IPS-NIHi11 (cell line): Measurements from ENCODE around the gene PRSS53.
A peak's percentile ranks its signal among the peaks of the same experiment; 100 is the strongest.

Source experiments
- DNase-seq: peaks from one replicate; pipeline ENCODE4 v3.0.0; 2012; ENCODE audit warnings: mixed read lengths, low spot score

PRSS53 gene

DNA sequence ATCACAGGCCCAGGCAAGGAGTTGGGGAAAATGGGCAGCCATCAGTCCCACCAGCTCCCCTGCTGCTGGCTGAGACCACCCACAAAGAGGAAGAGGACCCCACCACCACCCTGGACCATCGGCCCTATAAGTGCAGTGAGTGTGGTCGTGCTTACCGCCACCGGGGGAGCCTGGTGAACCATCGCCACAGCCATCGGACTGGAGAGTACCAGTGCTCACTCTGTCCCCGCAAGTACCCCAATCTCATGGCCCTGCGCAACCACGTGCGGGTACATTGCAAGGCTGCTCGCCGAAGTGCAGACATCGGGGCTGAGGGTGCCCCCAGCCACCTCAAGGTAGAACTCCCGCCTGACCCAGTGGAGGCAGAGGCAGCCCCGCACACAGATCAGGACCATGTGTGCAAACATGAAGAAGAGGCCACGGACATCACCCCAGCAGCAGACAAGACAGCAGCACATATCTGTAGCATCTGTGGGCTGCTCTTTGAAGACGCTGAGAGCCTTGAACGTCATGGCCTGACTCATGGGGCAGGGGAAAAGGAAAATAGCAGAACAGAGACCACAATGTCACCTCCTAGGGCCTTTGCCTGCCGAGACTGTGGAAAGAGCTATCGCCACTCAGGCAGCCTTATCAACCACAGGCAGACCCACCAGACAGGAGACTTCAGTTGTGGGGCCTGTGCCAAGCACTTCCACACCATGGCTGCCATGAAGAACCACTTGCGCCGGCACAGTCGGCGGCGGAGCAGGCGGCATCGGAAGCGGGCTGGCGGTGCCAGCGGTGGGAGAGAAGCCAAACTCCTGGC, 10.9 kb downstream of the PRSS53 start:
- DNase-seq, result no peak

DNA sequence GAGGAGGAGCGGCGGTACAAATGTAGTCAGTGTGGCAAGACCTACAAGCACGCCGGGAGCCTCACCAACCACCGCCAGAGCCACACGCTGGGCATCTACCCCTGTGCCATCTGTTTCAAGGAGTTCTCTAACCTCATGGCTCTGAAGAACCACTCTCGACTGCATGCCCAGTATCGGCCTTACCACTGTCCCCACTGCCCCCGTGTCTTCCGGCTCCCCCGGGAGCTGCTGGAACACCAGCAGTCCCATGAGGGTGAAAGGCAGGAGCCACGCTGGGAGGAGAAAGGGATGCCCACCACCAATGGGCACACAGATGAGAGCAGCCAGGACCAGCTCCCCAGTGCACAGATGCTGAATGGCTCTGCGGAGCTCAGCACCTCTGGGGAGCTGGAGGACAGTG, 11.7 kb downstream of the PRSS53 start:
- no peak for DNase-seq

DNA sequence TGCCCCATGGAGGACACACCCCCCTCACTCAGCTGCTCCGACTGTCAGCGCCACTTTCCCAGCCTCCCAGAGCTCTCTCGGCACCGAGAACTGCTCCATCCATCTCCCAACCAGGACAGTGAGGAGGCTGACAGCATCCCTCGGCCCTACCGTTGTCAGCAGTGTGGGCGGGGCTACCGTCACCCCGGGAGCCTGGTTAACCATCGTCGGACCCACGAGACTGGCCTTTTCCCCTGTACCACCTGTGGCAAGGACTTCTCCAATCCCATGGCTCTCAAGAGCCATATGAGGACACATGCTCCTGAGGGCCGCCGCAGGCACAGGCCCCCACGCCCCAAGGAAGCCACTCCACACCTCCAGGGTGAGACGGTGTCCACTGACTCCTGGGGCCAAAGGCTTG, 12.4 kb downstream of the PRSS53 start:
- no peak for DNase-seq

DNA sequence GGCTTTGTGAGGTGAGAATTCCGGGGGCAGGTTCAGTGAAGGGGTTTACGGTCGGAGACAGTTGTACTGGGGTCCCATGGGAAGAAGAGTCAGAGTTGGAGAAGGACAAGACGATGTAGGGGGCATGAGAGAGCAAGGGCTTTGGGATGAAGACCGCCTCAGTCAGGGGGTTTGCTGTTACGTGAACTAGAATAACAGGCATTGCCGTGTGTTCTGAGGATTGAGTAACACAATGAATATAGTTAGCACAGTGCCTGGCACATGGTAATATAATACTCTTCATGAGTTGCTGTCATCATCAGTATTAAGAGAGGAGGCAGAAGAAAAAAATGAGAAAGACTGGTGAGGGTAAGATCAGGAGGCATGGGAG, 13.9 kb downstream of the PRSS53 start:
- DNase-seq, result no peak

DNA sequence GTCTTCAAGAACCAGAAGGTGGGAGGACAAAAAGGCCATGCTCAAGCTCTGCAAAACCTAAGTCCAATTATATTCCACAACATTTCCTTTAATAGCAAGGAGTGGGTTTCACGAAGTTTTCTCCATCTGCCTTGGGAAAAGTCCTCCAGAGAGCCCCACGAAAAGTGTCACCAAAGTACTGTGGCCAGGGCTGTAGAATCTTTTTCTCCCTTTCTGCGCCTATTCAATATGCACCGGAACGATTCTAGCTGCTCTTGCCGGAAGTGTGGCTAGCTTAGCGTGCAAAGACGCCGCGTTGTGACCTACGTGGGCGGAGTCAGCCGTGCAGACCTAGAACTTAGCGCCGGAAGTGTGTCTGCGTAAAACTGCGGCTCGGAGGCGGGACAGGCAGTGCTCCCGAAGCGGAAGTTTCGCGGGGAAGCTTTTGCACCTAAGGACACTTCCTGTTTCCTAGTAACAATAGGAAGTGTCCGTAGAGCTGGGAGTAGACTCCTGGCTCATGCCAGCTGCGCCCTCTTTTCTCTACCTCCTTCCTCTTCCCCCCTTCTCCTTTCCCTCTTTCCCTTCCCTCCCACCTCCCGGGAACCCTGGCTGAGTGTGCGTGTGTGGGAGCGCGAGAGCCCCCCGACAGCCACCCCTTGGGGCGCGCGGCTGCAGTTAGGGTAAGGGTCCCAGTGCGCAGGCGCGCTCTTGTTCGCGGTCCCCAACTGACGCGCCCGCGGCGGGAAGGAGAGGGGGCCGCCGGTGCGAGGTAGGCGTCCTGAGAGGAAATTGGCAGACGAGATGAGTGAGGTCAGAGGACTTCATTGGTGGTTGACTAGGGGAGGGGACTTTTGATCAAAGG, 14.6 kb downstream of the PRSS53 start, which contains the start of the genes ZNF646 and ZNF668:
ZNF646 (plus strand) TSS at position 453 of the 844 bp plus-strand sequence. CDS start 1,903 bp downstream, outside the sequence.
ZNF668 (minus strand) TSS at position 271 of the 844 bp plus-strand sequence. CDS start 9,781 bp downstream, outside the sequence.
- DNase-seq, result peak; percentile 91

DNA sequence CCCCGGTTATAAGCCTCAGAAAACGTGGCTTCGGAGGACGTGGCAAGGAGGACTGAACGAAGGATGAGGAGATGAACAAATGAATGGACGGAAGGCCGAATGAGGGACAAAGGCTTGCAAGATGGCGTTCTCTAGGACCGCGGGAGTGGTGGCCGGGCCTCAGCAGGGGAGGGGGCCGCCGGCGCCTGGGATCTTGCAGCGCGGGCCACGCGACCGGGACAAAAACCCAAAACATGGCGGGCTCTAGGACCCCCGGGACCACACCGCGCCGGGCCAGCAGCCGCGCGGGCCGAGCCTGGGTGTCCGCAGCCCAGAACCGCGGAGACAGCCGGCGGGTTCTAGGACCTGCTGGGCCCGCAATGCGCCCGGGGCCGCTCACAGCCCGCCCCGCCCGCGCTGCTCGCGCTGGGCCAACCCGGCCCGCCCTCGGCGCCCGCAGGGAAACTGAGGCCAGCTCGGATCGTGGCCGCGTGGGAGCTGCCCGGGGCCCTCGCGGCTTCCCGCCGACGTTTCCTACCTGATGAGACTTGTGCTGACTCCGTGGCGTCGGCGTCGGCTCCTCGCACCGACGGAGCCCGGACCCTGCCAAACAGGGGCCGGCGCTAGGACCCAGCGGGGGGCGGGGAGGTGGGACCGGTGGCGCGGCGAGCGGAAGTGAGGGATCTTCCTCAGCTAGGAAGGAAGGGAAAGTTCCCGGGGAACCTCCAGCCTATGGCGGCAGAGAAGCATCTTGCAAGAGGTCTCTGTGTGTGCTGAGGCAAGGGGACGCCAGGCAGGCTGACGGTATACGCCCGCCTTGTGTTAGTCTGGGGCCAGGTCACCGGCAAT, 15.4 kb downstream of the PRSS53 start:
- DNase-seq, result peak; percentile 96

DNA sequence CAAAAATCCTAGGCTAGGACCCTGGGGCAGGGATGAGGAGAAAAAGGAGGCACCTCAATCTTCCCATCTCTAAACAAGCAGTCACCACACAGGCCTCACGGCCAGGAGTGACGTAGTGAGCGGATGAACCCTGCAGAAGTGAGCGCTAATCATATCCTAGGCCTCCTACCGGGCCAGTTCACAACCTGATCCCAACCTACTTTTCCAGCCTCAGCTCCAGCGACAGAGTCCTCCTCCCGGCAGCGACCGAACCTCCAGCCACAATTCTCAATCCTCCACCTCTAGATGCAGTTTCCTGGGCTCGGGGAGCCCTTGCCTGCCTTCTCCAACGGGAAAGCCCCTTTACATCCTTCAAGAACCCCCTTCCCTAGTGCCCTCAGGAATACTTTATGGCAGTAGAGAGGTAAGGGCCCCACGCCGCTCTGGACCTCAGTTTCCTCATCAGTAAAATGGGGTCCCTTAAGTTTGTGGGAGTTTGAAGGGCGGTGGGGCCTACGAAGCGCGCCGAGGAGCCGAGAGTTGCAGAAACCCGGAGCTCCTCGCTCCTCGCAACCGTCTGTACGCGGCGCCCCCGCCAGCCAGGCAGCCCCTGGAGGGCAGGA, 16.1 kb downstream of the PRSS53 start:
- no peak for DNase-seq

DNA sequence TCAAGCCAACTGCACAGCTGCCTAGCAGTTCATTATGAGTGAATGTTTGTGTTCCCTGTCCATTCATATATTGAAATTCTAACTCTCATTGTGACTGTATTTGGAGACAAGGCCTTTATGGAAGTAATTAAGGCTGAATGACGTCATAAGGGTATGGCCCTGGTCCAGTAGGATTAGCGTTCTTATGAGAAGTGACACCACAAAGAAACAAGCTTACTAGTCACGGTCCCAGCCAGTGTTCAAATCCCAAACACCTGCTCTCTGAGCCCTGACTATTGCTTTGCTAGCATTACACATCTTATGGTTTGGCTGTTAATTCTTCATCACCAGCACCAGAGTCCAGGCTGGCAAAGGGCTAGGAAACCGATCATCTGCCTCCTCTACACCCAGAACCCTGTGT, 16.9 kb downstream of the PRSS53 start:
- DNase-seq, result no peak

DNA sequence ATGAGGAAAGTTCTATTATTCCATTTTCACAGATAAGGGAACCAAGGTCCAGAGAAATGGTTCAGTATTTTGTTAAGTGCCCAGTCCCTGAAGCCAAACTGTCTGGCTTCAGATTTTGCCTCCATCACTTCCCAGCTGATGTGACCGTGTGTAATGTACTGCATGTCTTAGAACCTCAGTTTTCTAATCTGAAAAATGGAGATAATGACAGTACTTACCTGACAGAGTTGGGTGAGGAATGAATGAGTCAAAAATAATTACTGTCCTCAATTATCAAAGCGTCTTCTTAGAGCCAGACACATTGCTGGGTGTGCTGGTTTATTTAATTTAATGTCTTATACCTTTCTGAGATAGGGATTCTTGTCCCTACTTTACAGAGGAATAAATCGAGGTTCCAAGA, 21.4 kb downstream of the PRSS53 start:
- DNase-seq, result no peak

DNA sequence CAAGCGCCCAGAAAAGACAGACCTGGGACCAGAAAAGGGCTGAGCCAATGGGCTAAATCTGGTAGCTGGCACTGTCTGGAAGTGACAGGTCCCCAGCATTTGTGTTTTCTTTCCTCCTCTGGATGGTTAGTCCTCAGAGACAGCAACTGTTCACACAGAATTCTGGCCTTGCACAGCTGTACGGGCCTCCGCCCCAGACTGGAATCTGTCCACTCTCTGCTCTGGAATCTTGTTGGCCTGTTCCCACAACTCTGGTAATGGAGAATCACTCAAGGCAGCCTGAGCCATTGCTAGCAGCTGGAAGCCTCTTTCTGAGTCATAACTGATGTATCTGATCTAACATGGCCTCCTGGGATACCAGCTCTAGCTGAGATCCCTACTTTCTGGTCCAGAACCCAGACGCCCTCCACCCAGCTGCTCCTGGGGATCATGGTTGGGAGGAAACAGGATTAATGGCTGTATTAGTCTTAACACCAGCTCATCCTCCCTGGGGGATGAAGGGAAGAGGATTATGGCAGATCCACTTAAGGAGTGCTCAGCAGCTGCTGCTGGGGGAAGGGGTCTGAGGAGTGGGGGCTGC, 23.8 kb downstream of the PRSS53 start:
- no peak for DNase-seq

DNA sequence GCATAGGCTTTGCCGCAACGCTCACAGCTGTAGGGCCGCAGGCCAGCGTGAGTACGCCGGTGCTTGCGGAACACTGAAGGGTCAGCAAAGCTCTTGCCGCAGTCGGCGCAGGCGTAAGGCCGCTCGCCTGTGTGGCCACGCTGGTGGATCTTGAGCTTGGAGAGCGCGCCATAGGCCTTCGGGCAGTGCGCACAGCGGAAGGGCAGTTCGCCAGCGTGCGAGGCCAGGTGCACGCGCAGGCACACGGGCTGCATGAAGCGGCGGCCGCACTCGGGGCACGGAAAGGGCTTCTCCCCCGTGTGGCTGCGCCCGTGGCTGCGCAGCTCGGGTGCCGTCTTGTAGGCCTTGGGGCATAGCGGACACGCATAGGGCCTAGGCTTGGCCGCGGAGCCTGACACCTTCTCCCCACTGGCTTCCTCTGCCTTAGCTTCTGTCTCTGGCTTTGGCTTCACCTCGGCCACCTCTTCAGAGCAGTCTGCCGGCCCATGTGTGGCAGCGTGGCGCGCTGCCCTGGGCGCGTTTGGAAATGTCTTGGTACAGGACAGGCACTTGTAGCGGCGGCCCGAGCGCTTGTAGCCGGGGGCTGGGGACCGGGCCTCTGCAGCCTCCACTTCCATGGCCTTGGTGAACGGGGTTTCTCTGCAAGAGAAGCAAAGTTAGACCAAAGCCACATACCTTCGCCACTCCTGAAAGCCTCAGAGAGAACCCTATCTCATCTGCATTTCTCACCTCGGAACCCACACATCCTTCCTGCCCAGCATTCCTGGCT, 24.7 kb downstream of the PRSS53 start:
- DNase-seq, result no peak

DNA sequence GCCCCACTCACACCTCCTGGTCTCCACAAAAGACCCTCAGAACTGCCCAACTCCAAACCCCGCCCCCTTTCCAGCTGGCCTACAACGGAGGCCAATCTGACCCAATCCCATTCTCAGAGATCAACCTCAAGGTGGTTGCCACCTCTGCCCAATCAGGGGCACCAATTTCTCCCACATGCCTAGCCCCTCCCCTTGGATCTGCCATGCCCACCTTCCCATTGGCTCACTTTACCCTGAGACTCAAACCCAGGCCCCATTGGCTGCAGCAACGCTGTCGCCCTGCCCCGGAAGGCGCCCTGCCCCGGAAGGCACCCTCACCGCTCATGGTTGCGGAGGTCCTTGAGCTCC, 25.3 kb downstream of the PRSS53 start:
- DNase-seq, result no peak

DNA sequence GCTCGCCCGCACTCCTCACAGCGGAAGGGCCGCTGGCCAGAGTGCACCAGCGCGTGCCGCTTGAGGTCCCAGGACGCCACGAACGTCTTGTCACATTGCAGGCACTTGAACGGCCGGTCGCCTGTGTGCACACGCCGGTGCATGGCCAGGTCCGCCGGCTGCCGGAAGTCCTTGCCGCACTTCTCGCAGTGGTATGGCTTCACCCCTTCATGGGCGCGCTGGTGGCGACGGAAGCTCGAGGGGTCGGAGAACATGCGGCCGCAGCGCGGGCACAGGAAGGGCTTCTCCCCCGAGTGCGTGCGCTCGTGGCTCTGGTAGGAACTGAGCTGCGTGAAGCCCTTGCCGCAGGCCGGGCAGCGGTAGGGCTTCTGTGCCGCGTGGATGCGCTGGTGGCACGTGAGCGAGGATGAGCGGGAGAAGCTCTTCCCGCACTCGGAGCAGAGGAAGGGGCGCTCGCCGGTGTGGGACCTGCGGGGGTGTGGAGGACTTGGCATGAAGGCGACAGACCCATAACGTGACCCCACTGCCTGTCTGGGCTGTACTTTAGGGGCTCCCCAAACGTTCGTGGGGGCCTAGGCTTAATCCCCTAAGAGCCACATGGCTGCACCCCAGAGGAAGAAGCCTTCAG, 26.8 kb downstream of the PRSS53 start:
- DNase-seq, result no peak

DNA sequence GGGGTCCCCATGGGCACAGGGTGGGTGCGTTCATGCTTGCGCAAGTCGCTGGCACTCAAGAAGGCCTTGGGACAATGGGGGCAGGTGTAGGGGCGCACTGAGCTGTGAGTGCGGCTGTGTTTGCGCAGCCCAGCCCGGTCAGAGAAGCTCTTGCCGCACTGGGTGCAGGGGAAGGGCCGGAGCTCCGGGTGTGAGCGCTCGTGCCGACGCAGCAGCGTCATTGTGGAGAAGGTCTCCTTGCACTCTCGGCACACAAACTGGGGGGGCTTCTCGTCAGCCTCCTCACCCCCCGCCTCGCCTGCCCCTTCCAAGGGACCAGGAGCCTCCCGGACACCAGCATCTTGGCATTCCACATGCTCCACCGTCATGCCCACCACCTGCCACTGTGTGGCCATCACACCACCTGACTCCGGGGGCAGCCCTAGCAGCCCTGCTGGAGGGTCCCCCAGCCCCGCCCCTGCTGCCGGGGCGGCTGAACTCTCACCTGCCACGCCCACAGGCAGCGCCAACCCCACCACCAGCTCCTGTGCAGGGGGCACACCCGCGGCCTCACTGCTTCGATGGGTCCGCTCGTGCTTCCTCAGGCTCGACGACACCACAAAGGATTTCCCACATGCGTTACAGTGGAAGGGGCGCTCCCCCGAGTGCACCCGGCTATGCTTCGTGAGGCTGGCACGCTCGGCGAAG, 27.5 kb downstream of the PRSS53 start:
- no peak for DNase-seq

DNA sequence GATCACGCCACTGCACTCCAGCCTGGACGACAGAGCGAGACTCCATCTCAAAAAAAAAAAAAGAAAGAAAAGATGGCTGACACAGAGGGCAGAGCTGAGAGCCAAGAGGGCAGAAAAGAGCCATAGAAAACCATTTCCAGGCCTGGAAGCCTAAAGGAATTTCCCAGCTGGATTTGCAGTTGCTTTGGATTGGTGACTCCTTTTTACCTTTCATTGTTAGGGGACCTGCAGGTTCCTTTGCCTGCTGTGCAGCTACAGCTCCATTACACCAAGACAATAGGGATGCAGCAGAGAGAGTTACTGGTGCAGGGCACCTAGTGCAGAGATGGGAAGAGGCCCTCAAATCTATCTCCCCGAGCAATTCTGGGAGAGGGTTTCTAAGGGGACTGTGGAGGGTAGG, 33.1 kb downstream of the PRSS53 start:
- peak; percentile 46 for DNase-seq

DNA sequence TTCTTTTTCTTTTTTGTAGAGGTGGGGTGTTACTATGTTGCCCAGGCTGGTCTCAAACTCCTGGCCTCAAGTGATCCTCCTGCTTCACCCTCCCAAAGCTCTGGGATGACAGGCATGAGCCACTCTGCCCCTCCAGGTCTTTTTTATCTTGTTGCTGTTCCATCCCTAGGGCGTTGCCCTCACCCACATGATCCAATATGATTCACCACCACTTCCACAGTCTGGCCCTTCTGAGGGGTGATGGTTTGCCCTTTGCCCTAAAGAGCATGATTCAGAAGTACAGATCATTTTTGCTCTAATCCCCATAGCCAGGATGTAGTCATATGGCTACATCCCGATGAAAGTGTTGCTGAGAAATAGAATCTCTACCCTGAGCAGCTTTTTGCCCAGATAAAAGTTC, 36.6 kb downstream of the PRSS53 start:
- DNase-seq, result no peak

DNA sequence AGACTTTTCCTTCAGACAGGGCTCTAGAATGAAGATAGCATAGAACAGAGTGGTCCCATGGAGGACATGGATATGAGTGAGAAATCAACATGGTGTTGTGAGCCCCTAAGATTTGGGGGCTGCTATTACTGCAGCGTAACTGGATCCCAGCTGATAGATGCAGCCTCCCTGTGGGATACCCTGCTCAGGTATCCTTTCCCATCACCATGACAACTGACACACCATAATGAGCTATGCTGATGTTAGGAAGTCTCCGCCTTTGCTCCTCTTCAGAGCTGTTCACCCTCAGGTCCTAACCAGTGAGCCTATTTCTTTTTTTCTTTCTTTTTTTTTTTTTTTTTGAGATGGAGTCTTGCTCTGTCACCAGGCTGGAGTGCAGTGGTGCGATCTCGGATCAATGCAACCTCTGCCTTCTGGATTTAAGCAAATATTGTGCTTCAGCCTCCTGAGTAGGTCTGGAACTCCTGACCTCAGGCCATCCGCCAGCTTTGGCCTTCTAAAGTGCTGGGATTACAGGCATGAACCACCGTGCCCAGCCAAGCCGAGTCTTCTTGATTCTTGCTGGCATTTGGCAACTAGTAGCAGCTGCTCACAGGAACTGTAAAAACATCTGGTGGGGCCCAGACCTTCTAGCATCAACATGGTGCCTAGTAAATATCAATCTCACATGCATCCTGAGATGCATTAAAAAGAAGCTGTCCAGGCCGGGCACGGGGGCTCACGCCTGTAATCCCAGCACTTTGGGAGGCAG, 38.3 kb downstream of the PRSS53 start:
- peak; percentile 60 for DNase-seq

DNA sequence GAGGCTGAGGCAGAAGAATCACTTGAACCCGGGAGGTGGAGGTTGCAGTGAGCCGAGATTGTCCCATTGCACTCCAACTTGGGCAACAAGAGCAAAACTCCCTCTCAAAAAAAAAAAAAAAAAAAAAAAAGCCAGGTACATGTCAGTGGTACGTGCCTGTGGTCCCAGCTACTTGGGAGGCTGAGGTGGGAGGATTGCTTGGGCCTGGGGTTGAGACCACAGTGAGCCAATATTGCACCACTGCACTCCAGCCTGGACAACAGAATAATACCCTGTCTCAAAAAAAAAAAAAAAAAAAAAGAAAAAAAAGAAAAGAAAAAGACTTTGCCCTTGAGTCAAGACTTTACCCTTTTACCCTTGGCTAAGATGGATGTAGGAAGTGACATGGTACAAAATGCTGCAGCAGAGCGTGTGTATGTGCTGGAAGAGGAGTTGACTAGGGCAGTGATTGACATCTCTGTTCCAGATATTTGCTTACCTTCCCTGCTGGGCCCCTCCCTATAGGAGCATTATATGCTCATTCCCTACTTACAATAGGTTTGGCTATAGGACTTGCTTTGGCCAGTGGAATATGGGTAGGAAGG, 44.8 kb downstream of the PRSS53 start:
- no peak for DNase-seq

DNA sequence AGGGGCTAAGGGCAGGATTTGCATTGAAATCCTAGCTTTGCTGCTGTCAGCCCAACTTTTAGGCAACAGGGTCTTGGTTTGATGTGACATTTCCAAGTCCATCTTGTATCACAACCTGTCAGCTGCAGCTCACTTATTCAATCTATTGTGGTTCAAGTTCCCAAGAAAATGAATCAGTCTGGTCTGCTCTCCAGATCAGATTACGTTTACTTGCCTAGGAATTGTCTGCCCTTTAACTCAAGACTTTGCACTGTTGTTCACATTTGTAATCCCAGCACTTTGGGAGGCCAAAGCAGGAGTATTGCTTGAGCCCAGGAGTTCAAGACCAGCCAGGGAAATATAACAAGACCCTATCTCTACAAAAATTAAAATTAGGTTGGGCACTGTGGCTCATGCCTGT, 45.4 kb downstream of the PRSS53 start:
- DNase-seq, result no peak
